ENCODE measurements around the gene NME3.

DNA sequence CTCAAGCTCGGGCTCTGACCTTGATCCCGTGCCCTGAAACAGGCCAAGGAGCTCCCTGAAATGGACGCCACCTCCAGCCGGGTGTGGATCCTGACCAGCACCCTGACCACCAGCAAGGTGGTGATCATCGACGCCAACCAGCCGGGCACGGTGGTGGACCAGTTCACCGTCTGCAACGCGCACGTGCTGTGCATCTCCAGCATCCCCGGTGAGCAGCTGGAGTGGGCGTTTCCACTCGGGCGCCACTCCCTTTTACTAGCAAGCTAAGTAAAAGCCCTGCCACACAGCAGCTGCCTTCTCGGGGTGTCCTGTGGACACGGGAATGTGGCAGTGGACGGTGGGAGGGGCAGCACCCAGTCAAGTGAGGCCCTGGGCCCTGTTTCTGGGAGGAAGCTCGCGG, 6.4 kb downstream of the NME3 start:
- TF ChIP-seq EZH2 (IDR thresholded peaks at IDR 0.05) (no peak), EZH2phosphoT487 (IDR thresholded peaks at IDR 0.05) (no peak)

Measured in neural progenitor cell (in vitro differentiated cells).